Panc1 (cell line): ENCODE data around the gene SLC26A11. TPM values are rescaled to one million over a fixed set of nuclear protein-coding genes. Genes with fewer than 3 reads are reported as not detected.

Source experiments
- ATAC-seq: fragments of 200-7000 bp; cut with Tn5 transposase; 2 replicates; pipeline ENCODE4 v1.9.1; 2020; ENCODE audit warnings: mild to moderate bottlenecking, moderate library complexity
- BruUV-seq: library from RNA; stranded (reverse); fragments of 400-500 nt; replicated peaks from 2 replicates; lab custom pipeline; 2021; lab: Mats Ljungman, UMichigan
- CTCF ChIA-PET: fragments of 300-600 bp; sonication (Branson Sonifier 250); formaldehyde crosslinking; loops from one replicate; lab custom pipeline; 2022; ENCODE audit warnings: antibody characterized with exemption; lab: Charles Lee
- POLR2A ChIA-PET: fragments of 300-600 bp; sonication (Branson Sonifier 250); formaldehyde crosslinking; loops from one replicate; lab custom pipeline; 2022; ENCODE audit warnings: antibody characterized with exemption; lab: Charles Lee
- DNase-seq: peaks from one replicate; pipeline ENCODE4 v3.0.0-alpha.2; 2010; ENCODE audit warnings: low read depth, low spot score
- H3K27ac ChIP-seq: 2 replicates; pipeline ENCODE4 v1.5.1; 2011; ENCODE audit warnings: mild to moderate bottlenecking, low read length, inconsistent platforms
- H3K27me3 ChIP-seq: fragments of 200-500 bp; sonication (Bioruptor generic); 2 replicates; pipeline ENCODE4 v1.6.0; 2014; ENCODE audit warnings: low read length, inconsistent platforms; ENCODE audit not compliant: control insufficient read depth, insufficient read depth
- H3K36me3 ChIP-seq: fragments of 200-500 bp; sonication (Bioruptor generic); 2 replicates; pipeline ENCODE4 v1.5.1; 2014; ENCODE audit warnings: inconsistent platforms, mild to moderate bottlenecking, low read length, moderate library complexity; ENCODE audit not compliant: control insufficient read depth, insufficient read depth
- H3K4me1 ChIP-seq: 2 replicates; pipeline ENCODE4 v1.5.1; 2011; ENCODE audit warnings: inconsistent platforms, mild to moderate bottlenecking, low read length, moderate library complexity; ENCODE audit not compliant: control insufficient read depth, insufficient read depth
- H3K4me3 ChIP-seq, 2 experiments: 2 replicates each; pipeline ENCODE4 v1.5.1; 2011 to 2012; ENCODE audit warnings: low read depth in 2 of 2, low read length in 2 of 2, mild to moderate bottlenecking in 2 of 2, inconsistent platforms in 1 of 2, moderate library complexity in 1 of 2
- H3K9me3 ChIP-seq: fragments of 200-500 bp; sonication (Bioruptor generic); 2 replicates; pipeline ENCODE4 v1.5.1; 2014; ENCODE audit warnings: low read depth, mild to moderate bottlenecking, inconsistent platforms, low read length, moderate library complexity; ENCODE audit not compliant: control insufficient read depth, insufficient read depth
- CTCF ChIP-seq: fragments of 450-650 bp; IDR thresholded peaks from 2 replicates; pipeline ENCODE4 v1.5.1; 2017; ENCODE audit warnings: mild to moderate bottlenecking
- POLR2AphosphoS5 ChIP-seq: IDR thresholded peaks from 2 replicates; pipeline ENCODE4 v1.6.1; 2012; ENCODE audit warnings: mild to moderate bottlenecking, low read depth, low read length, moderate library complexity
- REST ChIP-seq, 2 experiments: IDR thresholded peaks; 2 replicates each; pipeline ENCODE4 v1.6.1; 2011 to 2012; ENCODE audit warnings: low read depth in 2 of 2, control low read depth in 1 of 2, low read length in 1 of 2, mild to moderate bottlenecking in 1 of 2, moderate library complexity in 1 of 2; ENCODE audit not compliant: insufficient read depth in 1 of 2
- SIN3A ChIP-seq: IDR thresholded peaks from 2 replicates; pipeline ENCODE4 v1.6.1; 2012; ENCODE audit warnings: low read depth, mild to moderate bottlenecking, low read length, moderate library complexity, borderline replicate concordance; ENCODE audit not compliant: insufficient read depth
- TCF7L2 ChIP-seq: IDR thresholded peaks from 2 replicates; pipeline ENCODE4 v1.6.1; 2011; ENCODE audit warnings: mild to moderate bottlenecking, low read depth, low read length, inconsistent platforms
- in situ Hi-C: cut with HindIII; loops from 2 replicates; pipeline ENCODE4 v1.10.0; 2016; ENCODE audit warnings: low sequenced_read_pairs, low pct_unique_long_range_greater_than_20kb
- intact Hi-C: fragments of 100-400 bp; cut with micrococcal nuclease; formaldehyde crosslinking; loops from one replicate; pipeline ENCODE4 v1.10.0; 2022; ENCODE audit not compliant: unreplicated experiment
- total RNA-seq: library from RNA; stranded (reverse); gene quantifications from one replicate; pipeline ENCODE4 v1.2.1, GENCODE V29; 2021; ENCODE audit not compliant: unreplicated experiment

SLC26A11 gene
- total RNA-seq, 1 experiment from 2014 or later = 30.9 TPM

- Histone ChIP-seq H3K27ac (no peak overlapping the region), H3K4me3 (no peak overlapping the region), H3K4me1 (no peaks in the 10 kb centered on the region), H3K9me3 (no peaks in the 10 kb centered on the region), H3K36me3 (no peaks in the 10 kb centered on the region), H3K27me3 (no peaks in the 10 kb centered on the region)
- no TSS peak for BruUV-seq
- ATAC-seq = no peak
- POLR2A ChIA-PET = interaction anchor here (0.6 kb wide), 1 partner anchor 93 kb away, joined by 4 read pairs; no protein-coding TSS in a partner anchor
- in situ Hi-C loops (no loop called here), intact Hi-C loops (no loop called here)
- CTCF ChIA-PET = no interaction called here
- DNase-seq = no peak
- TF ChIP-seq SIN3A = no peak
- no peak for TF ChIP-seq REST (IDR thresholded peaks at IDR 0.05; ENCODE audit: insufficient read depth in 1 of 2, low read depth in 2 of 2, low read length in 1 of 2)
- no peak for TF ChIP-seq POLR2AphosphoS5
- no peak for TF ChIP-seq TCF7L2
- TF ChIP-seq CTCF = no peak
Observed at GRCh38 chr17:80173126-80173525, 47.1 kb upstream of the SLC26A11 start.

GRCh38 chr17:80173916-80174315, 46.3 kb upstream of the SLC26A11 start:
- BruUV-seq = no TSS peak
- Histone ChIP-seq H3K9me3 (no peaks in the 10 kb centered on the region), H3K27me3 (no peaks in the 10 kb centered on the region), H3K4me1 (no peaks in the 10 kb centered on the region), H3K36me3 (no peaks in the 10 kb centered on the region), H3K4me3 (no peak overlapping the region), H3K27ac (no peak overlapping the region)
- in situ Hi-C loops (no loop called here), intact Hi-C loops (no loop called here)
- TF ChIP-seq REST (IDR thresholded peaks at IDR 0.05; ENCODE audit: insufficient read depth in 1 of 2, low read depth in 2 of 2, low read length in 1 of 2) (no peak), TCF7L2 (no peak), POLR2AphosphoS5 (no peak), CTCF (no peak), SIN3A (no peak)
- ATAC-seq (no peak), DNase-seq (no peak)
- CTCF ChIA-PET = no interaction called here
- POLR2A ChIA-PET = interaction anchor here (0.6 kb wide), 1 partner anchor 92 kb away, joined by 4 read pairs; no protein-coding TSS in a partner anchor
